Fibroblast of lung (primary cell): ENCODE measurements around the gene TRMT44.

ENCODE experiments used
- EZH2 ChIP-seq: IDR thresholded peaks from 2 replicates; pipeline ENCODE4 v1.5.1; 2012; ENCODE audit warnings: low read length, control low read depth, mild to moderate bottlenecking; ENCODE audit errors: missing control alignments
- TF ChIP-seq, protein P1 (sequence below), 2 donors: IDR thresholded peaks in 1 of 2; conservative IDR thresholded peaks in 1 of 2; 1 replicate in 1 of 2; 2 replicates in 1 of 2; pipeline ENCODE4 v1.5.1; 2011 to 2012; ENCODE audit warnings: low read length in 2 of 2, control low read depth in 1 of 2, inconsistent platforms in 1 of 2, low read depth in 1 of 2, mild to moderate bottlenecking in 1 of 2

GRCh38 chr4:8477676-8478075 is 37.1 kb downstream of the TRMT44 start:
- TF ChIP-seq, protein P1, sequence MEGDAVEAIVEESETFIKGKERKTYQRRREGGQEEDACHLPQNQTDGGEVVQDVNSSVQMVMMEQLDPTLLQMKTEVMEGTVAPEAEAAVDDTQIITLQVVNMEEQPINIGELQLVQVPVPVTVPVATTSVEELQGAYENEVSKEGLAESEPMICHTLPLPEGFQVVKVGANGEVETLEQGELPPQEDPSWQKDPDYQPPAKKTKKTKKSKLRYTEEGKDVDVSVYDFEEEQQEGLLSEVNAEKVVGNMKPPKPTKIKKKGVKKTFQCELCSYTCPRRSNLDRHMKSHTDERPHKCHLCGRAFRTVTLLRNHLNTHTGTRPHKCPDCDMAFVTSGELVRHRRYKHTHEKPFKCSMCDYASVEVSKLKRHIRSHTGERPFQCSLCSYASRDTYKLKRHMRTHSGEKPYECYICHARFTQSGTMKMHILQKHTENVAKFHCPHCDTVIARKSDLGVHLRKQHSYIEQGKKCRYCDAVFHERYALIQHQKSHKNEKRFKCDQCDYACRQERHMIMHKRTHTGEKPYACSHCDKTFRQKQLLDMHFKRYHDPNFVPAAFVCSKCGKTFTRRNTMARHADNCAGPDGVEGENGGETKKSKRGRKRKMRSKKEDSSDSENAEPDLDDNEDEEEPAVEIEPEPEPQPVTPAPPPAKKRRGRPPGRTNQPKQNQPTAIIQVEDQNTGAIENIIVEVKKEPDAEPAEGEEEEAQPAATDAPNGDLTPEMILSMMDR (conservative IDR thresholded peaks at IDR 0.05 in 1 of 2, IDR thresholded peaks at IDR 0.05 in 1 of 2; ENCODE audit: low read depth in 1 of 2, low read length in 2 of 2), result no peak
- TF ChIP-seq EZH2, result no peak
